Measurements from ENCODE around the gene MTHFD1. TPM values are rescaled to one million over a fixed set of nuclear protein-coding genes. Genes with fewer than 3 reads are reported as not detected.

Gene MTHFD1
- total RNA-seq, 4 donors from 2014 or later = 34.5 to 54.5 (median 38.6) TPM

GRCh38 chr14:64407329-64407728 lies 19.2 kb downstream of the MTHFD1 start:
- TF ChIP-seq EP300 (IDR thresholded peaks at IDR 0.05) (no peak), CTCF (IDR thresholded peaks at IDR 0.05) (no peak), POLR2A (IDR thresholded peaks at IDR 0.05) (no peak), POLR2AphosphoS5 (IDR thresholded peaks at IDR 0.05) (no peak)
- H3K27ac ChIP-seq = no peak overlapping the region
- WGBS, 2 donors (ENCODE audit: low coverage in 1 of 2) = 100% methylated on average over 2 of the region's 2 CpGs; no CpG with 5 or more reads in 1 of the 2 donors
- H3K9me3 ChIP-seq = no peaks in the 10 kb centered on the region
- no peaks in the 10 kb centered on the region for H3K4me1 ChIP-seq
- no peak for ATAC-seq
- H3K36me3 ChIP-seq = peaks cover 0 to 40% of the 10 kb centered on the region in 2 donors
- no peaks in the 10 kb centered on the region for H3K27me3 ChIP-seq
- no peak overlapping the region for H3K4me3 ChIP-seq

- ATAC-seq = no peak
- Histone ChIP-seq H3K27ac (no peak overlapping the region), H3K36me3 (peaks cover 0 to 41% of the 10 kb centered on the region in 2 donors), H3K4me3 (no peak overlapping the region), H3K27me3 (no peaks in the 10 kb centered on the region), H3K4me1 (no peaks in the 10 kb centered on the region), H3K9me3 (no peaks in the 10 kb centered on the region)
- TF ChIP-seq POLR2AphosphoS5 (IDR thresholded peaks at IDR 0.05) (no peak), CTCF (IDR thresholded peaks at IDR 0.05) (no peak), POLR2A (IDR thresholded peaks at IDR 0.05) (no peak), EP300 (IDR thresholded peaks at IDR 0.05) (no peak)
- 90% methylated on average over 6 to 7 of the region's 7 CpGs for WGBS, 2 donors (ENCODE audit: low coverage in 1 of 2)
Measured at GRCh38 chr14:64409126-64409920, 21.2 kb downstream of the MTHFD1 start.

GRCh38 chr14:64410084-64410774 lies 22.1 kb downstream of the MTHFD1 start:
- Histone ChIP-seq H3K4me1 (no peaks in the 10 kb centered on the region), H3K36me3 (peaks cover 0 to 43% of the 10 kb centered on the region in 2 donors), H3K4me3 (no peak overlapping the region), H3K27ac (no peak overlapping the region), H3K27me3 (no peaks in the 10 kb centered on the region), H3K9me3 (no peaks in the 10 kb centered on the region)
- WGBS, 2 donors (ENCODE audit: low coverage in 1 of 2) = 100% methylated on average over 1 of the region's 5 CpGs; no CpG with 5 or more reads in 1 of the 2 donors
- no peak for TF ChIP-seq POLR2AphosphoS5 (IDR thresholded peaks at IDR 0.05)
- no peak for TF ChIP-seq CTCF (IDR thresholded peaks at IDR 0.05)
- no peak for TF ChIP-seq POLR2A (IDR thresholded peaks at IDR 0.05)
- no peak for TF ChIP-seq EP300 (IDR thresholded peaks at IDR 0.05)
- no peak for ATAC-seq

- H3K4me3 ChIP-seq = no peak overlapping the region
- H3K27ac ChIP-seq = no peak overlapping the region
- no peaks in the 10 kb centered on the region for H3K9me3 ChIP-seq
- TF ChIP-seq EP300 (IDR thresholded peaks at IDR 0.05) (no peak), POLR2A (IDR thresholded peaks at IDR 0.05) (no peak), CTCF (IDR thresholded peaks at IDR 0.05) (no peak), POLR2AphosphoS5 (IDR thresholded peaks at IDR 0.05) (no peak)
- WGBS, 2 donors (ENCODE audit: low coverage in 1 of 2) = 79 to 88% methylated on average over 4 of the region's 4 CpGs
- H3K4me1 ChIP-seq = no peaks in the 10 kb centered on the region
- peaks cover 0 to 51% of the 10 kb centered on the region in 2 donors for H3K36me3 ChIP-seq
- H3K27me3 ChIP-seq = no peaks in the 10 kb centered on the region
- no peak for ATAC-seq
Measured at GRCh38 chr14:64411001-64411400, 22.8 kb downstream of the MTHFD1 start.

Data from gastroesophageal sphincter (tissue), 4 donors.